Measurements from ENCODE around the gene LYRM4.

DNA sequence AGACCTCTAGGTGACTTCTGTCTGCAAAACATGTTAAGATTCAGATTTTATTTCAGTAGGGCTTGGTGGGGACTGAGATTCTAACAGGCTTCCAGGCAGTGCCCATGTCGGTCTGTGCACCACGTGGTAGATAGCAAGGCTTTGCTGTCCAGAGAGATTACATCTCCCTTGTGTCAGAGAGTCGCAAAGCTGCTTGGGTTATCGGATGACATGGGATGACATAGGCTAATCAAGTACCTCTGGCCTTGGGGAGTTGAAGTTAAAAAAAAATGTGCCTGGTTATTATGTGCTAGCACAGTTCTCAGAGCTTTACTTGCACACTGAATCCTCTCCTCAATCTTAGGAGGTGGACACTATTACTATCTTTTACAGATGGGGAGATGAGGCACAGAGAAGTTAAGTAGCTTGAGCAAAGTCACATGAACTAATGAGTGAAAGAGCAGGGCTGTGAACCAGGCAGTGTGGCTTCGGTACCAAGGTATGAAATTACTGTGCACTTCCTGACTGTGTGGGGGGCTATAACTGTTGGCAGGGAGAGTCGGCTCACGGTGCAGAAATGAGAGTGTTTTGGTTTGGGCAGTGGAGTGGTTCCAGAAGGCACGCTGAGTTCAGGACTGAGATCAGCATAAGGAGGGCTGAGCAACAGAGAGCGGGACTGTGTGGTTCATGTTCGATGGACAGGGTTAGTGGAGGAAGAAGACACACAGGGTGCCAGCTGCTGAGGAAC lies 41.6 kb upstream of the LYRM4 start:
- TF ChIP-seq, protein P1, sequence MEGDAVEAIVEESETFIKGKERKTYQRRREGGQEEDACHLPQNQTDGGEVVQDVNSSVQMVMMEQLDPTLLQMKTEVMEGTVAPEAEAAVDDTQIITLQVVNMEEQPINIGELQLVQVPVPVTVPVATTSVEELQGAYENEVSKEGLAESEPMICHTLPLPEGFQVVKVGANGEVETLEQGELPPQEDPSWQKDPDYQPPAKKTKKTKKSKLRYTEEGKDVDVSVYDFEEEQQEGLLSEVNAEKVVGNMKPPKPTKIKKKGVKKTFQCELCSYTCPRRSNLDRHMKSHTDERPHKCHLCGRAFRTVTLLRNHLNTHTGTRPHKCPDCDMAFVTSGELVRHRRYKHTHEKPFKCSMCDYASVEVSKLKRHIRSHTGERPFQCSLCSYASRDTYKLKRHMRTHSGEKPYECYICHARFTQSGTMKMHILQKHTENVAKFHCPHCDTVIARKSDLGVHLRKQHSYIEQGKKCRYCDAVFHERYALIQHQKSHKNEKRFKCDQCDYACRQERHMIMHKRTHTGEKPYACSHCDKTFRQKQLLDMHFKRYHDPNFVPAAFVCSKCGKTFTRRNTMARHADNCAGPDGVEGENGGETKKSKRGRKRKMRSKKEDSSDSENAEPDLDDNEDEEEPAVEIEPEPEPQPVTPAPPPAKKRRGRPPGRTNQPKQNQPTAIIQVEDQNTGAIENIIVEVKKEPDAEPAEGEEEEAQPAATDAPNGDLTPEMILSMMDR (IDR thresholded peaks at IDR 0.05) = no peak
- TF ChIP-seq POLR2A (IDR thresholded peaks at IDR 0.05; ENCODE audit: low read depth) = no peak

Data from esophagus muscularis mucosa (tissue), 3 donors.